Measurements from ENCODE around the gene UCK2.

DNA sequence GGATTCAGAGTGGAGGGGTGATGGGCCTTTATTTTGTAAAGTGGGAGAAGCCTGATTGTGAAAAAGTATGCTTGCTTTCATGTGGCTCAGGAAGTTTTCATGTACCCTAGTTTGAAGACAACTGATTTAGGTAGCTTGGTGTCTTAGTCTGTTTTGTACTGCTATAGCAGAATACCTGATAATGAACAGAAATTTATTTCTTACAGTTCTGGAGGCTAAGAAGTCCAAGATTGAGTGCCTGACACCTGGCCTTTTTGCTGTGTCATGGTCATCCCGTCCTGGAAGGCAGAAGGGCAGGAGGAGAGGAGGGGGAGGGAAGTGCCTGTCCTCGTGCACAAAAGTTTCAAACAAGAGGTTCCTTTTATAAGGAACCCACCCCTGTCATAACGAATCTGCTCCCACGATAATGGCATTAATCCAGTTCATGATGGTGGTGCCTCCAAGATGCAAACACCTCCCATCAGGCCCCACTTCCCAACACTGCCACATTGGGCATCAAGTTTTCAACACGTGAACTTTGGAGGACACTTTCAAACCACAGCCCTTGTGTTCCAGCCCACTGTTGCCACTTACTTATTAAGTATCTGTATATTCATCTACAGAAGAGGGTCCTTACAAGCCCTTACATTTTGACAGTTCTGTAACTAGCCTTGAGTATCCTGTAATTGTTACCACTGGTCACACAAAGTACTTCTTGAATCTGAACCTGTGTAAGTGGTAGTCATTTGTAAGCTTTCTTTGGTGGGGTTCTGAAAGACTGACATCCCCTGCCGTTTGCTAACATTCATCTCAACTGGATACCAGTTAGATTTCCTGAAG lies 9.5 kb downstream of the UCK2 start:
- no peak for TF ChIP-seq NR2C2 (IDR thresholded peaks at IDR 0.05; ENCODE audit: borderline replicate concordance, control insufficient read depth, insufficient read length, low read depth)
- TF ChIP-seq GABPA (IDR thresholded peaks at IDR 0.05; ENCODE audit: low read depth), result no peak
- TF ChIP-seq EZH2 (IDR thresholded peaks at IDR 0.05; ENCODE audit: borderline replicate concordance, control insufficient read depth, low read depth, low read length), result no peak
- TF ChIP-seq CBX3 (IDR thresholded peaks at IDR 0.05; ENCODE audit: borderline replicate concordance, low read depth), result no peak
- TF ChIP-seq, protein P1, sequence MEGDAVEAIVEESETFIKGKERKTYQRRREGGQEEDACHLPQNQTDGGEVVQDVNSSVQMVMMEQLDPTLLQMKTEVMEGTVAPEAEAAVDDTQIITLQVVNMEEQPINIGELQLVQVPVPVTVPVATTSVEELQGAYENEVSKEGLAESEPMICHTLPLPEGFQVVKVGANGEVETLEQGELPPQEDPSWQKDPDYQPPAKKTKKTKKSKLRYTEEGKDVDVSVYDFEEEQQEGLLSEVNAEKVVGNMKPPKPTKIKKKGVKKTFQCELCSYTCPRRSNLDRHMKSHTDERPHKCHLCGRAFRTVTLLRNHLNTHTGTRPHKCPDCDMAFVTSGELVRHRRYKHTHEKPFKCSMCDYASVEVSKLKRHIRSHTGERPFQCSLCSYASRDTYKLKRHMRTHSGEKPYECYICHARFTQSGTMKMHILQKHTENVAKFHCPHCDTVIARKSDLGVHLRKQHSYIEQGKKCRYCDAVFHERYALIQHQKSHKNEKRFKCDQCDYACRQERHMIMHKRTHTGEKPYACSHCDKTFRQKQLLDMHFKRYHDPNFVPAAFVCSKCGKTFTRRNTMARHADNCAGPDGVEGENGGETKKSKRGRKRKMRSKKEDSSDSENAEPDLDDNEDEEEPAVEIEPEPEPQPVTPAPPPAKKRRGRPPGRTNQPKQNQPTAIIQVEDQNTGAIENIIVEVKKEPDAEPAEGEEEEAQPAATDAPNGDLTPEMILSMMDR (IDR thresholded peaks at IDR 0.05 in 2 of 3, conservative IDR thresholded peaks at IDR 0.05 in 1 of 3; ENCODE audit: control insufficient read depth in 2 of 3, extremely low read depth in 1 of 3, insufficient read depth in 1 of 3, low read depth in 3 of 3, low read length in 3 of 3), result no peak
- TF ChIP-seq BACH1 (IDR thresholded peaks at IDR 0.05; ENCODE audit: borderline replicate concordance), result no peak
- TF ChIP-seq RELA (IDR thresholded peaks at IDR 0.05; ENCODE audit: borderline replicate concordance, partially characterized antibody), result no peak
- TF ChIP-seq TAF1 (IDR thresholded peaks at IDR 0.05; ENCODE audit: borderline replicate concordance, low read depth, low read length), result no peak
- TF ChIP-seq DPF2 (IDR thresholded peaks at IDR 0.05), result no peak
- no peak for TF ChIP-seq ZZZ3 (IDR thresholded peaks at IDR 0.05; ENCODE audit: control insufficient read depth, insufficient read length, low read depth)
- TF ChIP-seq ETV6 (conservative IDR thresholded peaks at IDR 0.05 in 1 of 2, IDR thresholded peaks at IDR 0.05 in 1 of 2; ENCODE audit: borderline replicate concordance in 1 of 2, low read depth in 1 of 2), result no peak
